ENCODE measurements around the gene BTBD17.

- TF ChIP-seq EZH2phosphoT487 (IDR thresholded peaks at IDR 0.05) (no peak), CTCF (IDR thresholded peaks at IDR 0.05) (no peak), EZH2 (IDR thresholded peaks at IDR 0.05) (no peak)
Observed at GRCh38 chr17:74372426-74372825, 10.8 kb upstream of the BTBD17 start.
